ENCODE data around the gene TMEM244. TPM values are rescaled to one million over a fixed set of nuclear protein-coding genes. Genes with fewer than 3 reads are reported as not detected.

The TMEM244 gene
- total and polyA plus RNA-seq, 2 of the 4 experiments (the other 2 are of a cell fraction) = 0.21 to 0.36 TPM

DNA sequence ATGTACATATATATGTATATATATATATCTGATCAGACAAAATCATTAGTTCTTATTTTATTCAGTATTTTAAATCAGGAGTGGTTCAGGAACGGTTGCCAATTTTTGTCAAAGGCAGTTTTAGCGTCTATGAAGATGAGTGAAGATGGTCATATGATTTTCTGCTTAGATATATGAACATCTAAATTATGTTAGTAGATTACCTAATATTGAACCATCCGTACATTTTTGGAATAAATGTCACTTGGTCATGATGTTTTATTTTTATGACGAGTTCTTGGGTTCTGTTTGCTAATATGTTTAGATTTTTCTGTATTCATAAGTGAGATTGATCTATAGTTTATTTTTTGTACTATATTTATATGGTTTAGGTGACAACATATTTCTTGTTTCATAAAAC, 3.3 kb downstream of the TMEM244 start:
- Histone ChIP-seq H3K27ac (ENCODE audit: insufficient read depth, low read length) (no peak overlapping the region), H4K20me1 (ENCODE audit: insufficient read depth, low read length) (no peaks in the 10 kb centered on the region), H3K18ac (ENCODE audit: low read depth, low read length) (no peak overlapping the region), H3K27me3 (ENCODE audit: control insufficient read depth, insufficient read depth, low read length) (no peaks in the 10 kb centered on the region), H3K4ac (ENCODE audit: low read depth, low read length) (no peak overlapping the region), H3K9ac (ENCODE audit: low read depth, low read length) (no peak overlapping the region), H4K8ac (ENCODE audit: low read depth in 2 of 2, low read length in 2 of 2) (no peak overlapping the region), H2BK120ac (ENCODE audit: low read depth, low read length) (no peak overlapping the region), H3K9me3 (ENCODE audit: control insufficient read depth, insufficient read depth, low read length) (no peaks in the 10 kb centered on the region), H4K91ac (ENCODE audit: insufficient read depth, low read depth, low read length) (no peak overlapping the region), H4K5ac (ENCODE audit: low read depth, low read length) (no peak overlapping the region), H2BK20ac (ENCODE audit: low read depth, low read length) (no peak overlapping the region), H3K4me3 (ENCODE audit: insufficient read depth, low read depth, low read length) (no peak overlapping the region), H3K36me3 (ENCODE audit: control insufficient read depth, insufficient read depth, low read length) (no peaks in the 10 kb centered on the region), H2AK5ac (ENCODE audit: low read depth, low read length) (no peak overlapping the region), H3K4me2 (ENCODE audit: low read depth, low read length) (no peak overlapping the region), H2AFZ (replicated peaks; ENCODE audit: low read length, poor library complexity) (no peak overlapping the region), H2AK9ac (replicated peaks; ENCODE audit: low read depth, low read length, poor library complexity) (no peak overlapping the region), H3K23ac (ENCODE audit: low read depth, low read length) (no peak overlapping the region), H3K14ac (replicated peaks; ENCODE audit: low read depth, low read length) (no peak overlapping the region), H2BK15ac (ENCODE audit: low read depth, low read length) (no peak overlapping the region), H3K4me1 (ENCODE audit: control insufficient read depth, insufficient read depth, low read length) (peaks cover 12% of the 10 kb centered on the region), H3K9me1 (ENCODE audit: insufficient read depth, low read length) (peaks cover 8% of the 10 kb centered on the region), H2BK5ac (ENCODE audit: low read depth, low read length, poor library complexity, severe bottlenecking) (no peak overlapping the region), H3K56ac (ENCODE audit: extremely low read depth, insufficient read depth, low read length) (no peak overlapping the region), H3K79me1 (ENCODE audit: low read depth in 1 of 2, low read length in 2 of 2) (no peaks in the 10 kb centered on the region)
- intact Hi-C loops (cut with micrococcal nuclease) (no loop called here), in situ Hi-C loops (cut with MboI; ENCODE audit: low sequenced_read_pairs) (no loop called here), dilution Hi-C loops (cut with HindIII; ENCODE audit: low sequenced_read_pairs, unreplicated experiment) (no loop called here)
- WGBS, 2 experiments (ENCODE audit: extremely low coverage in 2 of 2, insufficient read length in 1 of 2) = no CpG with 5 or more reads among the region's 4 CpGs
- BruUV-seq (replicated peaks) = no TSS peak
- CTCF ChIA-PET = no interaction called here
- no peak for ATAC-seq (ENCODE audit: low read depth)
- POLR2A ChIA-PET (ENCODE audit: unreplicated experiment) = no interaction called here
- TF ChIP-seq MXI1 (IDR thresholded peaks at IDR 0.05; ENCODE audit: borderline replicate concordance, low read depth, low read length) (no peak), NFE2L2 (IDR thresholded peaks at IDR 0.05; ENCODE audit: low read depth, low read length) (no peak), RAD21 (IDR thresholded peaks at IDR 0.05; ENCODE audit: low read length) (no peak), MAFK (IDR thresholded peaks at IDR 0.05; ENCODE audit: low read depth, low read length) (no peak), RFX5 (IDR thresholded peaks at IDR 0.05; ENCODE audit: low read depth, low read length) (no peak), BHLHE40 (IDR thresholded peaks at IDR 0.05; ENCODE audit: low read depth, low read length) (no peak), CEBPB (IDR thresholded peaks at IDR 0.05; ENCODE audit: low read depth, low read length) (no peak), CHD1 (IDR thresholded peaks at IDR 0.05; ENCODE audit: low read depth, low read length) (no peak), MAZ (IDR thresholded peaks at IDR 0.05; ENCODE audit: borderline replicate concordance, low read depth, low read length) (no peak), RCOR1 (IDR thresholded peaks at IDR 0.05; ENCODE audit: insufficient replicate concordance, low read length) (no peak), FOS (IDR thresholded peaks at IDR 0.05; ENCODE audit: low read depth, low read length) (no peak), POLR2A (IDR thresholded peaks at IDR 0.05; ENCODE audit: low read depth, low read length) (no peak), SMC3 (IDR thresholded peaks at IDR 0.05; ENCODE audit: low read depth, low read length) (no peak)
- TF ChIP-seq, protein P1, sequence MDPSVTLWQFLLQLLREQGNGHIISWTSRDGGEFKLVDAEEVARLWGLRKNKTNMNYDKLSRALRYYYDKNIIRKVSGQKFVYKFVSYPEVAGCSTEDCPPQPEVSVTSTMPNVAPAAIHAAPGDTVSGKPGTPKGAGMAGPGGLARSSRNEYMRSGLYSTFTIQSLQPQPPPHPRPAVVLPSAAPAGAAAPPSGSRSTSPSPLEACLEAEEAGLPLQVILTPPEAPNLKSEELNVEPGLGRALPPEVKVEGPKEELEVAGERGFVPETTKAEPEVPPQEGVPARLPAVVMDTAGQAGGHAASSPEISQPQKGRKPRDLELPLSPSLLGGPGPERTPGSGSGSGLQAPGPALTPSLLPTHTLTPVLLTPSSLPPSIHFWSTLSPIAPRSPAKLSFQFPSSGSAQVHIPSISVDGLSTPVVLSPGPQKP (IDR thresholded peaks at IDR 0.05; ENCODE audit: borderline replicate concordance, low read depth, low read length) = no peak
- TF ChIP-seq, protein P2, sequence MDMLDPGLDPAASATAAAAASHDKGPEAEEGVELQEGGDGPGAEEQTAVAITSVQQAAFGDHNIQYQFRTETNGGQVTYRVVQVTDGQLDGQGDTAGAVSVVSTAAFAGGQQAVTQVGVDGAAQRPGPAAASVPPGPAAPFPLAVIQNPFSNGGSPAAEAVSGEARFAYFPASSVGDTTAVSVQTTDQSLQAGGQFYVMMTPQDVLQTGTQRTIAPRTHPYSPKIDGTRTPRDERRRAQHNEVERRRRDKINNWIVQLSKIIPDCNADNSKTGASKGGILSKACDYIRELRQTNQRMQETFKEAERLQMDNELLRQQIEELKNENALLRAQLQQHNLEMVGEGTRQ (IDR thresholded peaks at IDR 0.05; ENCODE audit: low read depth, low read length) = no peak
- TF ChIP-seq, protein P3, sequence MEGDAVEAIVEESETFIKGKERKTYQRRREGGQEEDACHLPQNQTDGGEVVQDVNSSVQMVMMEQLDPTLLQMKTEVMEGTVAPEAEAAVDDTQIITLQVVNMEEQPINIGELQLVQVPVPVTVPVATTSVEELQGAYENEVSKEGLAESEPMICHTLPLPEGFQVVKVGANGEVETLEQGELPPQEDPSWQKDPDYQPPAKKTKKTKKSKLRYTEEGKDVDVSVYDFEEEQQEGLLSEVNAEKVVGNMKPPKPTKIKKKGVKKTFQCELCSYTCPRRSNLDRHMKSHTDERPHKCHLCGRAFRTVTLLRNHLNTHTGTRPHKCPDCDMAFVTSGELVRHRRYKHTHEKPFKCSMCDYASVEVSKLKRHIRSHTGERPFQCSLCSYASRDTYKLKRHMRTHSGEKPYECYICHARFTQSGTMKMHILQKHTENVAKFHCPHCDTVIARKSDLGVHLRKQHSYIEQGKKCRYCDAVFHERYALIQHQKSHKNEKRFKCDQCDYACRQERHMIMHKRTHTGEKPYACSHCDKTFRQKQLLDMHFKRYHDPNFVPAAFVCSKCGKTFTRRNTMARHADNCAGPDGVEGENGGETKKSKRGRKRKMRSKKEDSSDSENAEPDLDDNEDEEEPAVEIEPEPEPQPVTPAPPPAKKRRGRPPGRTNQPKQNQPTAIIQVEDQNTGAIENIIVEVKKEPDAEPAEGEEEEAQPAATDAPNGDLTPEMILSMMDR (conservative IDR thresholded peaks at IDR 0.05; ENCODE audit: low read depth, low read length) = no peak
- DNase-seq = no peak

Data from IMR-90 (cell line).